NCI-H1092 treated with DMSO at 0.1 percent for 48 hours (cell line): Measurements from ENCODE around the gene CD86.
"Not testable (repeated sequence)": the region's sequence is repeated elsewhere in the genome, so short reads cannot be mapped to it uniquely, and the experiment has no call there.

Experiments used
- DNase-seq: peaks from one replicate; lab custom pipeline; 2025; lab: John Stamatoyannopoulos, UW

Gene CD86

GRCh38 chr3:122151480-122151879 lies 96.3 kb downstream of the CD86 start:
- DNase-seq, result no peak

GRCh38 chr3:122164983-122165382 lies 109.8 kb downstream of the CD86 start:
- DNase-seq, result not testable (repeated sequence)

GRCh38 chr3:122167630-122168029 lies 112.5 kb downstream of the CD86 start:
- no peak for DNase-seq

DNA sequence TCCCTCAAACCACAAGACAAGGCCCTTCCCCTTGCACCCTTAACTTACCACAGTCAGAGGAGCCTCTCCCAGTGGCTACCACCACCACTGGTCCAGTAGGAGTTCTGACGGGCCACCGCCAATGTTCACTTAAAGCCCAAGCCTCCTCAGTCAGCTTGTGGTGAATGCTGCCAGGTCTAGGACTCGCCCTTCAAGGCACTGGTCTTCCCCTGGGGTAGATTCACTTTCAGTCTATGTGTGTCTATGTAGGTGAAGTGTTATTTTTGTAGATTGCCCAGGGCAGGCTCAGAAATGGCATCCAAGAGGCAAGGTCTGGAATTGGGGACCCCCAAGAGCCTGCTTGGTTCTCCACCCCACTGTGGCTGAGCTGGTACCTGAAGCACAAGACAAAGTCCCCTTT lies 112.9 kb downstream of the CD86 start:
- DNase-seq, result no peak

- no peak for DNase-seq
Measured at GRCh38 chr3:122169911-122170310, 114.7 kb downstream of the CD86 start.
